Measurements from ENCODE around the gene NKAIN2.

Gene NKAIN2

GRCh38 chr6:124796464-124796970 is 992.9 kb downstream of the NKAIN2 start:
- no peak for DNase-seq (ENCODE audit: low spot score)
- no peak for FAIRE-seq

- no peak for DNase-seq (ENCODE audit: low spot score)
- no peak for FAIRE-seq
These were observed 993.6 kb downstream of the NKAIN2 start for GRCh38 chr6:124797224-124797623.

- DNase-seq (ENCODE audit: low spot score) (peak; percentile 4), FAIRE-seq (no peak)
These were observed 995.4 kb downstream of the NKAIN2 start for GRCh38 chr6:124798942-124799496.

- DNase-seq (ENCODE audit: low spot score) (no peak), FAIRE-seq (no peak)
These were observed 996.0 kb downstream of the NKAIN2 start for GRCh38 chr6:124799638-124800037.

- FAIRE-seq = no peak
- no peak for DNase-seq (ENCODE audit: low spot score)
These were observed 996.6 kb downstream of the NKAIN2 start for GRCh38 chr6:124800222-124800621.

- FAIRE-seq (no peak), DNase-seq (ENCODE audit: low spot score) (no peak)
These were observed 1008.4 kb downstream of the NKAIN2 start for GRCh38 chr6:124812067-124812466.

- DNase-seq (ENCODE audit: low spot score) (no peak), FAIRE-seq (no peak)
These were observed 1015.7 kb downstream of the NKAIN2 start for GRCh38 chr6:124819346-124819745.

GRCh38 chr6:124822204-124822613 is 1018.5 kb downstream of the NKAIN2 start:
- FAIRE-seq (no peak), DNase-seq (ENCODE audit: low spot score) (no peak)

- DNase-seq (ENCODE audit: low spot score) (no peak), FAIRE-seq (no peak)
These were observed 1019.1 kb downstream of the NKAIN2 start for GRCh38 chr6:124822721-124823120.

GRCh38 chr6:124823240-124824111 is 1019.8 kb downstream of the NKAIN2 start:
- DNase-seq (ENCODE audit: low spot score) (no peak), FAIRE-seq (no peak)

GRCh38 chr6:124825564-124825963 is 1021.9 kb downstream of the NKAIN2 start:
- DNase-seq (ENCODE audit: low spot score) = no peak

GRCh38 chr6:124829822-124830221 is 1026.2 kb downstream of the NKAIN2 start:
- FAIRE-seq (no peak), DNase-seq (ENCODE audit: low spot score) (no peak)

More at GRCh38 chr6:124825564-124825963, 1021.9 kb downstream of the NKAIN2 start:
- no peak for FAIRE-seq

GRCh38 chr6:124830506-124830905 is 1026.8 kb downstream of the NKAIN2 start:
- FAIRE-seq (no peak), DNase-seq (ENCODE audit: low spot score) (no peak)

GRCh38 chr6:124854338-124854922 is 1050.8 kb downstream of the NKAIN2 start:
- DNase-seq (ENCODE audit: low spot score) = no peak
- no peak for FAIRE-seq

GRCh38 chr6:124857746-124858145 is 1054.1 kb downstream of the NKAIN2 start:
- FAIRE-seq (no peak), DNase-seq (ENCODE audit: low spot score) (no peak)

GRCh38 chr6:124858564-124858963 is 1054.9 kb downstream of the NKAIN2 start:
- FAIRE-seq (no peak), DNase-seq (ENCODE audit: low spot score) (no peak)

GRCh38 chr6:124859366-124859765 is 1055.7 kb downstream of the NKAIN2 start:
- no peak for FAIRE-seq

GRCh38 chr6:124866040-124866439 is 1062.4 kb downstream of the NKAIN2 start:
- no peak for FAIRE-seq
- DNase-seq (ENCODE audit: low spot score) = no peak

More at GRCh38 chr6:124859366-124859765, 1055.7 kb downstream of the NKAIN2 start:
- DNase-seq (ENCODE audit: low spot score) = no peak

- no peak for FAIRE-seq
- DNase-seq (ENCODE audit: low spot score) = no peak
These were observed 1063.5 kb downstream of the NKAIN2 start for GRCh38 chr6:124867121-124867520.

- no peak for DNase-seq (ENCODE audit: low spot score)
- no peak for FAIRE-seq
These were observed 1064.8 kb downstream of the NKAIN2 start for GRCh38 chr6:124868481-124868880.

- FAIRE-seq (no peak), DNase-seq (ENCODE audit: low spot score) (no peak)
These were observed 1065.8 kb downstream of the NKAIN2 start for GRCh38 chr6:124869416-124869815.
